Measurements from ENCODE around the gene ENGASE.

DNA sequence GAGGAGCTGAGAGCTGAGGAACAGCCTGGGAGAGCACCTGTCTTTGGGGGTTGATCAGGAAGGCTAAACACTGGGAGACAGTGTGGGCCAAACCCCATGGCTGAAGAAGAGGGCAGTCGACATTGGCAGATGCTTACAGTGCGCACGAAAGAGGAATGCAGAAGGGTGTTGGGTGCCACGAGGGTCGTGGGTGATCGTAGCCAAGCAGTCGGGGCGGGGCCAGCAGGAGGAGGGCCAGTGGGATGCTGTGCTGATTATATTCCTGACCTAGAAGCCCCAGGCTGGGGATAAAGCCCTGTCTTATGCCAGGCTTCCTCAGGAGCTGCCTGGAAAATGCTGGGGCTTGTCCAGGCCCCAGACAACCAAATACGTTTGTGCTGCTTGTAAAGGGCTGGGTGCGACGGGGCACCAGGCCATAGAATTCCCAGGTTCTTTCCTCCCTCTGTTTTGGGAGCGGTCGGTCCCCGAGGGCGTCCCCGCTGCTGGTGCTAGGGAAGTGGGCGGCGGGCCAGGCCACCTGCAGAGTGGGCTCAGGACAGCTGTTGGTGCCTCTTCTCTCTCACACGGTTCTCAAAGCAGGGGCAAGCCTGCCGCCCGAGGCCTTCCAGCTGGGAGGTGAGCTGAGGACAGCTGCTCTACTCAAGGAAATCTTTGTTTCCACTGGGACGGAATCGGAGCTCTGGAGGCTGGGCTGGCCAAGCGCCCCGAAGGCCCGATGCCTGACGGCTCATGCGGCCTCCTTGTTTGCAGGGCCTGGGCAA lies 40.7 kb upstream of the ENGASE start:
- TF ChIP-seq CEBPB (IDR thresholded peaks at IDR 0.05; ENCODE audit: low read depth, low read length), result no peak
- TF ChIP-seq, protein P1, sequence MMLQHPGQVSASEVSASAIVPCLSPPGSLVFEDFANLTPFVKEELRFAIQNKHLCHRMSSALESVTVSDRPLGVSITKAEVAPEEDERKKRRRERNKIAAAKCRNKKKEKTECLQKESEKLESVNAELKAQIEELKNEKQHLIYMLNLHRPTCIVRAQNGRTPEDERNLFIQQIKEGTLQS (IDR thresholded peaks at IDR 0.05; ENCODE audit: insufficient read depth, low read depth, low read length), result no peak
- TF ChIP-seq, protein P2, sequence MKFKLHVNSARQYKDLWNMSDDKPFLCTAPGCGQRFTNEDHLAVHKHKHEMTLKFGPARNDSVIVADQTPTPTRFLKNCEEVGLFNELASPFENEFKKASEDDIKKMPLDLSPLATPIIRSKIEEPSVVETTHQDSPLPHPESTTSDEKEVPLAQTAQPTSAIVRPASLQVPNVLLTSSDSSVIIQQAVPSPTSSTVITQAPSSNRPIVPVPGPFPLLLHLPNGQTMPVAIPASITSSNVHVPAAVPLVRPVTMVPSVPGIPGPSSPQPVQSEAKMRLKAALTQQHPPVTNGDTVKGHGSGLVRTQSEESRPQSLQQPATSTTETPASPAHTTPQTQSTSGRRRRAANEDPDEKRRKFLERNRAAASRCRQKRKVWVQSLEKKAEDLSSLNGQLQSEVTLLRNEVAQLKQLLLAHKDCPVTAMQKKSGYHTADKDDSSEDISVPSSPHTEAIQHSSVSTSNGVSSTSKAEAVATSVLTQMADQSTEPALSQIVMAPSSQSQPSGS (IDR thresholded peaks at IDR 0.05; ENCODE audit: low read length), result no peak
- no peak for TF ChIP-seq POLR2AphosphoS5 (IDR thresholded peaks at IDR 0.05; ENCODE audit: low read depth, low read length)
- TF ChIP-seq EZH2 (IDR thresholded peaks at IDR 0.05; ENCODE audit: low read depth, low read length, severe bottlenecking), result no peak
- TF ChIP-seq, protein P3, sequence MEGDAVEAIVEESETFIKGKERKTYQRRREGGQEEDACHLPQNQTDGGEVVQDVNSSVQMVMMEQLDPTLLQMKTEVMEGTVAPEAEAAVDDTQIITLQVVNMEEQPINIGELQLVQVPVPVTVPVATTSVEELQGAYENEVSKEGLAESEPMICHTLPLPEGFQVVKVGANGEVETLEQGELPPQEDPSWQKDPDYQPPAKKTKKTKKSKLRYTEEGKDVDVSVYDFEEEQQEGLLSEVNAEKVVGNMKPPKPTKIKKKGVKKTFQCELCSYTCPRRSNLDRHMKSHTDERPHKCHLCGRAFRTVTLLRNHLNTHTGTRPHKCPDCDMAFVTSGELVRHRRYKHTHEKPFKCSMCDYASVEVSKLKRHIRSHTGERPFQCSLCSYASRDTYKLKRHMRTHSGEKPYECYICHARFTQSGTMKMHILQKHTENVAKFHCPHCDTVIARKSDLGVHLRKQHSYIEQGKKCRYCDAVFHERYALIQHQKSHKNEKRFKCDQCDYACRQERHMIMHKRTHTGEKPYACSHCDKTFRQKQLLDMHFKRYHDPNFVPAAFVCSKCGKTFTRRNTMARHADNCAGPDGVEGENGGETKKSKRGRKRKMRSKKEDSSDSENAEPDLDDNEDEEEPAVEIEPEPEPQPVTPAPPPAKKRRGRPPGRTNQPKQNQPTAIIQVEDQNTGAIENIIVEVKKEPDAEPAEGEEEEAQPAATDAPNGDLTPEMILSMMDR (IDR thresholded peaks at IDR 0.05; ENCODE audit: control extremely low read depth in 1 of 3, insufficient read depth in 1 of 3, low read depth in 1 of 3, low read length in 3 of 3), result no peak
- TF ChIP-seq, protein P4, sequence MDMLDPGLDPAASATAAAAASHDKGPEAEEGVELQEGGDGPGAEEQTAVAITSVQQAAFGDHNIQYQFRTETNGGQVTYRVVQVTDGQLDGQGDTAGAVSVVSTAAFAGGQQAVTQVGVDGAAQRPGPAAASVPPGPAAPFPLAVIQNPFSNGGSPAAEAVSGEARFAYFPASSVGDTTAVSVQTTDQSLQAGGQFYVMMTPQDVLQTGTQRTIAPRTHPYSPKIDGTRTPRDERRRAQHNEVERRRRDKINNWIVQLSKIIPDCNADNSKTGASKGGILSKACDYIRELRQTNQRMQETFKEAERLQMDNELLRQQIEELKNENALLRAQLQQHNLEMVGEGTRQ (IDR thresholded peaks at IDR 0.05; ENCODE audit: low read length), result no peak
- TF ChIP-seq MAFK (IDR thresholded peaks at IDR 0.05; ENCODE audit: low read depth, low read length), result no peak
- TF ChIP-seq POLR2A (IDR thresholded peaks at IDR 0.05; ENCODE audit: control extremely low read depth in 1 of 2, low read depth in 2 of 2, low read length in 2 of 2), result no peak
- TF ChIP-seq JUN (IDR thresholded peaks at IDR 0.05; ENCODE audit: low read depth, low read length), result no peak
